Osteoblast (primary cell): ENCODE data around the gene SERINC5. TPM values are rescaled to one million over a fixed set of nuclear protein-coding genes. Genes with fewer than 3 reads are reported as not detected.
"Not testable (repeated sequence)": the region's sequence is repeated elsewhere in the genome, so short reads cannot be mapped to it uniquely, and the experiment has no call there.

Experiments used
- DNase-seq: peaks from one replicate; pipeline ENCODE4 v3.0.0; 2011; ENCODE audit warnings: low spot score, mixed read lengths; ENCODE audit not compliant: insufficient read length; ENCODE audit errors: missing footprints
- H2AFZ ChIP-seq: 2 replicates; pipeline ENCODE4 v1.6.0; 2011; ENCODE audit warnings: mild to moderate bottlenecking, low read length
- H3K27ac ChIP-seq: 2 replicates; pipeline ENCODE4 v1.5.1; 2011; ENCODE audit warnings: mild to moderate bottlenecking, low read depth, low read length, moderate library complexity
- H3K27me3 ChIP-seq: 2 replicates; pipeline ENCODE4 v1.6.0; 2012; ENCODE audit warnings: mild to moderate bottlenecking, control low read depth, inconsistent platforms, low read length, moderate library complexity; ENCODE audit not compliant: insufficient read depth
- H3K36me3 ChIP-seq: 2 replicates; pipeline ENCODE4 v1.5.1; 2011; ENCODE audit warnings: mild to moderate bottlenecking, low read length, control low read depth, moderate library complexity; ENCODE audit not compliant: insufficient read depth
- H3K4me1 ChIP-seq: 2 replicates; pipeline ENCODE4 v1.5.1; 2011; ENCODE audit warnings: mild to moderate bottlenecking, low read length, control low read depth, moderate library complexity; ENCODE audit not compliant: insufficient read depth
- H3K4me2 ChIP-seq: 2 replicates; pipeline ENCODE4 v1.6.0; 2011; ENCODE audit warnings: mild to moderate bottlenecking, low read length; ENCODE audit not compliant: insufficient read depth
- H3K4me3 ChIP-seq: fragments of 200-600 bp; sonication (generic); 3 replicates; pipeline ENCODE4 v1.5.1; 2012; ENCODE audit warnings: mild to moderate bottlenecking, low read length, inconsistent platforms; ENCODE audit not compliant: insufficient read depth
- H3K79me2 ChIP-seq: 2 replicates; pipeline ENCODE4 v1.6.0; 2012; ENCODE audit warnings: mild to moderate bottlenecking, low read length, control low read depth, inconsistent platforms; ENCODE audit not compliant: insufficient read depth
- H3K9me3 ChIP-seq: 2 replicates; pipeline ENCODE4 v1.5.1; 2011; ENCODE audit warnings: low read depth, low read length, control low read depth
- H4K20me1 ChIP-seq: 2 replicates; pipeline ENCODE4 v1.6.0; 2012; ENCODE audit warnings: mild to moderate bottlenecking, low read length, control low read depth; ENCODE audit not compliant: insufficient read depth
- total RNA-seq: library from RNA; depleted of rRNA; stranded (reverse); fragments of >200 nt; gene quantifications from 2 replicates; pipeline ENCODE4 v1.2.3, GENCODE V29; 2012
- TF ChIP-seq, protein P1 (sequence below): IDR thresholded peaks from 2 replicates; pipeline ENCODE4 v1.5.1; 2011; ENCODE audit warnings: mild to moderate bottlenecking, low read depth, low read length, moderate library complexity; ENCODE audit errors: extremely low read depth

Gene SERINC5
- total RNA-seq, 1 donor = 96.3 TPM

- peaks cover 5% of the 10 kb centered on the region for H4K20me1 ChIP-seq
- no peaks in the 10 kb centered on the region for H3K36me3 ChIP-seq
- no peak overlapping the region for H3K4me3 ChIP-seq
- TF ChIP-seq, protein P1, sequence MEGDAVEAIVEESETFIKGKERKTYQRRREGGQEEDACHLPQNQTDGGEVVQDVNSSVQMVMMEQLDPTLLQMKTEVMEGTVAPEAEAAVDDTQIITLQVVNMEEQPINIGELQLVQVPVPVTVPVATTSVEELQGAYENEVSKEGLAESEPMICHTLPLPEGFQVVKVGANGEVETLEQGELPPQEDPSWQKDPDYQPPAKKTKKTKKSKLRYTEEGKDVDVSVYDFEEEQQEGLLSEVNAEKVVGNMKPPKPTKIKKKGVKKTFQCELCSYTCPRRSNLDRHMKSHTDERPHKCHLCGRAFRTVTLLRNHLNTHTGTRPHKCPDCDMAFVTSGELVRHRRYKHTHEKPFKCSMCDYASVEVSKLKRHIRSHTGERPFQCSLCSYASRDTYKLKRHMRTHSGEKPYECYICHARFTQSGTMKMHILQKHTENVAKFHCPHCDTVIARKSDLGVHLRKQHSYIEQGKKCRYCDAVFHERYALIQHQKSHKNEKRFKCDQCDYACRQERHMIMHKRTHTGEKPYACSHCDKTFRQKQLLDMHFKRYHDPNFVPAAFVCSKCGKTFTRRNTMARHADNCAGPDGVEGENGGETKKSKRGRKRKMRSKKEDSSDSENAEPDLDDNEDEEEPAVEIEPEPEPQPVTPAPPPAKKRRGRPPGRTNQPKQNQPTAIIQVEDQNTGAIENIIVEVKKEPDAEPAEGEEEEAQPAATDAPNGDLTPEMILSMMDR = no peak
- peaks cover 37% of the 10 kb centered on the region for H3K4me1 ChIP-seq
- DNase-seq = no peak
- no peaks in the 10 kb centered on the region for H3K27me3 ChIP-seq
- no peaks in the 10 kb centered on the region for H3K9me3 ChIP-seq
- no peak overlapping the region for H2AFZ ChIP-seq
- peaks cover 84% of the 10 kb centered on the region for H3K79me2 ChIP-seq
- no peak overlapping the region for H3K4me2 ChIP-seq
- no peak overlapping the region for H3K27ac ChIP-seq
Observed at GRCh38 chr5:80190960-80191359, 64.9 kb downstream of the SERINC5 start.

GRCh38 chr5:80189701-80190100 is 66.1 kb downstream of the SERINC5 start:
- H3K27me3 ChIP-seq = no peaks in the 10 kb centered on the region
- TF ChIP-seq, protein P1 = no peak
- H3K36me3 ChIP-seq = no peaks in the 10 kb centered on the region
- H3K27ac ChIP-seq = peak overlapping the region; percentile 24
- peak overlapping the region; percentile 84 for H3K4me2 ChIP-seq
- peak overlapping the region; percentile 85 for H2AFZ ChIP-seq
- peaks cover 35% of the 10 kb centered on the region for H3K4me1 ChIP-seq
- peaks cover 81% of the 10 kb centered on the region for H3K79me2 ChIP-seq
- H3K9me3 ChIP-seq = no peaks in the 10 kb centered on the region
- DNase-seq = no peak
- H4K20me1 ChIP-seq = peaks cover 5% of the 10 kb centered on the region
- peak overlapping the region; percentile 71 for H3K4me3 ChIP-seq

DNA sequence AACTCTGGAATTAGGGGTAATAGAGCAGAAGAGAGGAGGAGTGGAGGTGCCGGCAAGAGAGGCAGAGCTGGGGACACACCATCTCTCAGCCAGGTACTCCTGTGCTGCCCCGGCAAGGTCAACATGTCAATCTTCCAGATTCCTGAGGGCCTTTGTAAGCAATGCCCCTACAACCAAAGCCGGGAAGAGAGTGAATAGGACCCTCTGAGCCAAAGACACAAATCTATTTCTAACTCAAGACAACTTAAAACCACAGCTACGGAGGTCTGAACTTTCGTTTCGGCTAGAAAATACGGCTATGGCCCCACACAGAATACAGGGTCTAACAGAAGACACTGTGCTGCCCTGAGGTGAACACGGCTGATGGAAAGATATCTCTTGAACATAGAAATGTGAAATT is 66.6 kb downstream of the SERINC5 start:
- H3K36me3 ChIP-seq = no peaks in the 10 kb centered on the region
- H3K4me2 ChIP-seq = peak overlapping the region; percentile 84
- H3K27me3 ChIP-seq = no peaks in the 10 kb centered on the region
- peak overlapping the region; percentile 71 for H3K4me3 ChIP-seq
- DNase-seq = no peak
- H2AFZ ChIP-seq = peak overlapping the region; percentile 85
- peak overlapping the region; percentile 24 for H3K27ac ChIP-seq
- peaks cover 32% of the 10 kb centered on the region for H3K4me1 ChIP-seq
- no peaks in the 10 kb centered on the region for H3K9me3 ChIP-seq
- H4K20me1 ChIP-seq = peaks cover 4% of the 10 kb centered on the region
- H3K79me2 ChIP-seq = peaks cover 80% of the 10 kb centered on the region
- TF ChIP-seq, protein P1 = no peak

- peaks cover 6% of the 10 kb centered on the region for H4K20me1 ChIP-seq
- H3K27me3 ChIP-seq = no peaks in the 10 kb centered on the region
- no peak overlapping the region for H3K4me2 ChIP-seq
- no peaks in the 10 kb centered on the region for H3K9me3 ChIP-seq
- no peak overlapping the region for H3K4me3 ChIP-seq
- no peak for DNase-seq
- no peak overlapping the region for H3K27ac ChIP-seq
- H3K36me3 ChIP-seq = no peaks in the 10 kb centered on the region
- TF ChIP-seq, protein P1 = no peak
- peaks cover 76% of the 10 kb centered on the region for H3K79me2 ChIP-seq
- peaks cover 15% of the 10 kb centered on the region for H3K4me1 ChIP-seq
- no peak overlapping the region for H2AFZ ChIP-seq
Observed at GRCh38 chr5:80187421-80188090, 68.3 kb downstream of the SERINC5 start.

GRCh38 chr5:80185535-80185934 is 70.3 kb downstream of the SERINC5 start:
- H2AFZ ChIP-seq, H3K36me3 ChIP-seq, H4K20me1 ChIP-seq, H3K4me3 ChIP-seq, DNase-seq, H3K9me3 ChIP-seq, H3K27ac ChIP-seq, H3K4me2 ChIP-seq, H3K27me3 ChIP-seq, H3K4me1 ChIP-seq: not testable (repeated sequence)
- H3K79me2 ChIP-seq = peaks cover 77% of the 10 kb centered on the region
